ENCODE results near the gene ALPK1.
"Not testable (repeated sequence)": the region's sequence is repeated elsewhere in the genome, so short reads cannot be mapped to it uniquely, and the experiment has no call there.

The ALPK1 gene

DNA sequence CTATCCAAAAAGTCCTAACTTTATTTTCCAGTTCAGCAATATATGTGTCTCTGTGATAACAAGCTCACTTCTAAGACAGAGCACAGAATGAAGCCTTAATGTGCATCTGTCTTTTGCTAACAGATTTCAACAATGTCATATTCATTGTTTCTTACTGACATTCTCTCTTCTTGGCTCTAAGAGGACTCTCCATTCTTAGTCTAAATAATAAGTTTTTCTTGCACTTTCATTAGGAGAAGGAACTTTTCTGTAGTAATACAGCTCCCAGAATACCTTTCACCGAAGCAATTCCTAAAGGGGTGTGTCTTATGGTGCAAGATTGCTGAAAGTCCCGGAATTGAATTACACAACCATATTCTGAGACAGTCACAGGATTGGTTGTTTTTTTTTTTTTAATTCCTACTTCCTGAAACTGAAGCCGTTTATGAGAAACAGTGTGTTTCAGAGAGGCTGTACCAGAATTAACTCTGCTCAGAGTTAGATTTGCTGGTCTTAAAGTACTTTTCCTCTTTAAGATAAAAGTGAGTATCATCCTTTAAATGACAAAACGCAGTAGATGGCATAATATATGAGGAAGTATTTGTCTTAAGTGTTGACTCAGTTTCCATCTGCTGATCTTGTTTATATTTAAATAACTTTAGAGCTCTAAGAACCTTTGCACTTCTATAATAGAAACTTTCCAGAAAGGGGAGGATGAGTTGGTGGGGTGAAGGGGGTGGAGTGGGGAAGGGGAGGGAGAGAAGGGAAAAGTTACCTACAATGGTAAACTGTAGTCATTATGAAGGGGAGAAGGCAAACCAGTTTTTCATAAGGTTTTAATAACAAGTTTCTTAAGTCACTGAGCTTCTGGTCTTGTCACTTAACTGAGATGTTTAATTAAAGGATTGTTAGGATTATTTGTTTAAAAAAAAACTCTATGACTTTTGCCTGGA, at the start of gene ALPK1:
TSS of gene ALPK1 (plus strand) at position 421 of the 932 bp plus-strand sequence.
- DNase-seq: no peak

- DNase-seq: no peak
These were observed 46.0 kb upstream of the ALPK1 start for GRCh38 chr4:112251019-112251643.

DNA sequence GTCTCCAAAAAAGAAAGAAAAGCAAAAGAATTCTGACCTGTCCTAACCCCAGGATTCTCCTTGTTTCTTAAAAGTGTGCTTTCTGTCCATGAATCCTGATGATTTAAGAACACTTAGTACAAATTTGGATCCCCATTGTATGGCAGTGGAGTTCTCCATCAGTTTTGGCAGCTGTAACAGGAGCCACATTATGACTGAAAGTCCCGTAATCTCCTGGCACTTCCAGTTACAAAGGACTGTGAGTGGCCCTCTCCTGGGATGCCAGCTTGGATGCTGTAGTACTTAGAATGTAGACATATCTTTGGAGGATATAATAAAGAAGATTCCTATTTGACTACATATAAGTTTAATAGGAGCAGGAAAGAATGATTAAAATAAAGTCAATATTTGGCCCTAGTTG, 44.9 kb upstream of the ALPK1 start:
- no peak for DNase-seq

DNA sequence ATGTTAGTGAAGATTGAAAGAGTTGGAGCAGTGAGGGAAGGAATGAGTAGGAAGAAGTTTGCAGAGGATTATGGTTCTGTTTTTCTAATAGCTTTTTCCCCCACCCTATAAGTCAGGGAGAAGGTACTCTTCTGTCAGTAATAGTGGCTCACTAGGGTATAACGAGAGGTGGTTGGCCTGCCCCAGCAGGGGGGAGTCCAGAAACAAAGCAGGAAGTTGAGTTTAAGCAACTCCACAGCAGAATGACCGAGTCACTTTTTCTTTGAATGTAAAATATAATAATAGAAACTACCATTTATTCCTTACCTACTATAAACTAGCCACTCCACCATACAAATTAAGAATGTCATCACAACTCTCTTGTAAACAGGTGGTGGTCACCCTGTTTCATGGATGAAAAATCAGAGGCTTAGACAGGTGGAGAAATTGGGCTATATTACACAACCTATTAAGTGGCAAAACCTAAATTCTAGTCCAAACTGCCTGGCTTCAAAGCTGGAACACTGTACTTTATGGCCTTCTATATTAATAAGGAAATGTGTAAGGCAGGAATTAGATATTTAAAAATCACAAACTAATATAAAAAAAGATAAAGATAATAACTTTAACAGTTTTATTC, 43.7 kb upstream of the ALPK1 start:
- no peak for DNase-seq

GRCh38 chr4:112257098-112257497, 40.1 kb upstream of the ALPK1 start:
- no peak for DNase-seq

GRCh38 chr4:112266823-112267222, 30.3 kb upstream of the ALPK1 start:
- no peak for DNase-seq

DNA sequence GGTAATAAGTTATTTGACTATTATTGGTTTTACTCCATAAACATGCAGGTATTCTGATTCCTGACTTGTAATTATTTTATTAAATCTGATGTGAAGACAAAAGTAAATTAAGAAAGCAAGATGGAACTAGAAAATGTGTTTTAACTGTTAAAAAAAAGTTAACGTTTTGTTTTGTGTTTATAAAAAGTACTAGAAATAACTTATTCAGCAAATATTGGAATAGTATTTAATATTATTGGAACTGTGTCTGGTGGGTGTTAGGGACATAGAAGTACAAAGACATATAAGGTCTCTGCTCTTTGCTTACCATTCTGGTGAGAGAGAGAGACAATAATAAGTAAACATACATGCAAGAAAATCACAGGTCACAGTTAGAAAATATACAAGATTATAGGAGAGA, 27.1 kb upstream of the ALPK1 start:
- DNase-seq: no peak

DNA sequence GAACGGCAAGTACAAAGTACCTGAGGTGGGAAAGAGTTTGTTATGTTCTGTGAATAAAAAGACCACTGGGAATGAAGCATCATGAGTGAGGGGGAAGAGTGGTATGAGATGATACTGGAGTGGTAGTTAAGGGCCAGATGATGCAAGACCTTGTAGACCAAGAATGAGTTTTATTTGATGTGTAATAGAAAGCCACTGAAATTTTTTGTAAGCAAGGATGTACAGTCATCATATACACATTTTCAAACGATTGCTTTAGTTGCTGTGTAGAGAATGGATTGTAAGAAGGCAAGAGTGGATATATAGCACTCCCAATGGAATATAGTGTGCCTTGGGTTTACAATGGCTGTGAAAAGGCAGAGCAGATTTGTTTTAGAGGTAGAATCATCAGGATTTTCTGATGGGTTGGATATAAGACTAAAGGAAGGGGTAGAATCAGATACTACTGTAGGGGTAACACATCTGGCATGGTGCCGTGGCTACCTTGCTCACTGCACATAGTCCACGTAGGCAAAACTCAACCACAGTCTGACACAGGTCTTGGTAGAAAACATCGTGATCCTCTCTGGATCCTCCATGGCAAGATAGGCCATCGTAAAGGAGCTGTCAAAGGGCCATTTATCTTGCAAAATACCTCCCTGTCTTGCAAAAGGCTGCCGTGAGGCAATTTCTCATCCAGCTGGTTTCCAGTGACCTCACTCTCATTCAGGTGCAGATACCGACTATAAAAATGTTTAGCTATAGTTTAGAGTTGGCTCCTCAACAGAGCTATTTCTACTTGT, 26.3 kb upstream of the ALPK1 start:
- DNase-seq: no peak

- no peak for DNase-seq
These were observed 24.9 kb upstream of the ALPK1 start for GRCh38 chr4:112272292-112272691.

DNA sequence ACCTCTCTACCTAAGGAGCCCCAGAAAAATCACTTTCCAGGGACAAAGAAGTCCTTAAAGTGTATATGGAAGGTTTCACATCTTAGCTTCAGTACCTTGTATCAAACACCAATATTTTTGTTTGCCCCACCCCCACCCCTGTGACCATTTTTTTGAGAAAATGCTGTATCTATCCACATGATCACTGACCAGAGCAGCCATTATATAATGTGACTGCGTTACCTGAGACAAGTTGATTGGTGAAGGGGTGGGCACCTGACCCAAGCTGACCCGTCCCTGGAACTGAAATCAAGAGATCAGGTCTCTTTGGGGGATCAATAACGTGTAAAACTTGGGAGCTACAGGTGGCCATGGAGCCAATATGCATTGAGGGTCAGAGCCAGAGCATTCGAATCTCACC, 22.2 kb upstream of the ALPK1 start:
- DNase-seq: no peak

DNA sequence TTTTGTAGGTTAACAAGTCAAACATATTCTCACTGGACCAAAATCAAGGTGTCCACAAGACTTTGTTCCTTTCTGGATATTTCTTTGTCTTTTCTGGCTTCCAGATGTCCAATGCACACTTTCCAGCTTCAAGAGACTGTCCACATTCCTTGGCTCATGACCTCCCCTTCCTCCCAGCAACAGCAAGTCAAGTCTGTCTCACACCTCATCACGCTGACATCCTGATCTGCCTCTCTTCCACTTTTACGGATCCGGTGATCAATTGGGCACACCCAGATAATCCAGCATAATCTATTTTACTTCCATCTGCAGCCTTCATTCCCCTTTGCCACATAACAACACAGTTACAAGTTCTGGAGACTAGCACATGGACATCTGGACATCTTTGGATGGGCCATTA, 21.1 kb upstream of the ALPK1 start:
- no peak for DNase-seq

- no peak for DNase-seq
These were observed 19.9 kb upstream of the ALPK1 start for GRCh38 chr4:112277220-112277619.

- DNase-seq: no peak
These were observed 19.3 kb upstream of the ALPK1 start for GRCh38 chr4:112277705-112278448.

DNA sequence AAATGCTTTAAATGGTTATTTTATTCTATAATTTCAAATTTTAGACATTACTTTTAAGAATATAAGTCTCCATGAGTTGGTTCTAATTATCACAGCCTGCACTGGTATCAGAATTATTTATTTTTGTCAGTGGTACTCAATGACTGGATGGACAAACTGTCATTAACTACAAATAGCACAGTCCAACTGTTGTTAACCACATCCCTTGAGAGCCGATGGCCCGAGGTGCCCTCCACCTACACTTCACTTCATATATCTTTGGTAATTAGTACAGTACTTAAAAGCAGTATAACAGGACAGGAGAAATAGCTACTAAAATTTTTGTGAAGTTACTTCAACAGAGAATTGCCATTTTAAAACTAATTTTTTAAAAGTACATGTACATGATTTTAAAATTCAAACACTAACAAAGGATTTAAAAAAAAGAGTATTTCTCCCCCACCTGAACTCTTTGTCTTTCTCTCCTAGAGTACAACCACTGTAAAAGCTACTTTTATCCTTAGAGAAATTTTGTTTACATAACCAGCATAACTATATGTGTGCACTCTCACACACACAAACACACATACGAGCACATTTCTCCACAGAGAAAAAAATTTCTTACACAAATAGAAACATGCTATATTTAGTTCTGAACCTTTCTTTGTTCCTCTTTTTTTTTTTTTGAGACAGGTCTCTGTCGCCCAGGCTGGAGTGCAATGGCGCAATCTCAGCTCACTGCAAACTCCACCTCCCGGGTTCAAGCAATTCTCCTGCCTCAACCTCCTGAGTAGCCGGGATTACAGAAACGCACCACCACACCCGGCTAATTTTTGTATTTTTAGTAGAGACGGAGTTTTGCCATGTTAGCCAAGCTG, 17.9 kb upstream of the ALPK1 start:
- DNase-seq: no peak

DNA sequence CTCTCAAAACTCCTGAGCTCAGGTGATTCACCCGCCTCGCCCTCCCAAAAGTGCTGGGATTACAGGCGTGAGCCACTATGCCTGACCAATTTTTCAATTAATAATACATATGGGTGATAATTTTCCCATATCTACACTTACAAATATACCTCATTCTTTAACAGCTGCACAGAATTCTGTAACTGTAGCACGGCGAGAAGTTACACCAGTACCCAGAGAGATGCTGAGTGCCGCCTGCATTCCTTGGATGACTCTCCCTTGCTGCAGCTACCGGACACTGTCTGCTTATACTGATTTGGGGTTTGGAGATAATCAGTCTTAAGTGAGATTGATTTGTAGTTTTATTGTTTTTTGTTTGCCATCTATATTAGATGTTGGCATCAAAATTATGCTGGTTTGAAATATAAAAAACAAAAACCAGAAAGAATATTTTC, 17.3 kb upstream of the ALPK1 start:
- DNase-seq: no peak

DNA sequence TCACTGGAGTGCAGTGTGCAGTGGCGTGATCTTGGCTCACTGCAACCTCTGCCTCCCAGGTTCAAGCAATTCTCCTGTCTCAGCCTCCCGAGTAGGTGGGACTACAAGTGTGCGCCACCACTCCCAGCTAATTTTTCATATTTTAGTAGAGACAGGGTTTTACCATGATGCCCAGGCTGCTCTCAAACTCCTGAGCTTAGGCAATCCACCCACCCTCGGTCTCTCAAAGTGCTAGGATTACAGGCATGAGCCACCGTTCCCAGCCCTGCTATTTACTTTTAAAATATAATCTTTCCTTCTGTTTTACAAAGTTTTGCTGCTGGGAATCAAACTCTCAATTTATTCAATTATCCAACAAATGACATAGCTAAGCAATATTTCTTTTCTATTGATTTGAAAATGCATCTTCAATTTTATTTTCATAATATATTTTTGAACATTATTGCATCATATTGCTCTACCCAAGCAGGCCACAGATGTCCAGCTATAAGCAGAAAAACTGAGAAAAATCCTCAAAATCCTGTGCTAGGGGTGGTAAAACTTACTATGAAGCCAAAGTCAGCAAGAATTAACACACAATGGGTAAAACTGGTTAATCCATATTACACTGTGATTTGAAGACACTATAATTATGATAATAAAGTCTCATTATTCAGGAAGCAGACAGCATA, 16.6 kb upstream of the ALPK1 start:
- no peak for DNase-seq

- not testable (repeated sequence) for DNase-seq
These were observed 15.2 kb upstream of the ALPK1 start for GRCh38 chr4:112281895-112282398.

DNA sequence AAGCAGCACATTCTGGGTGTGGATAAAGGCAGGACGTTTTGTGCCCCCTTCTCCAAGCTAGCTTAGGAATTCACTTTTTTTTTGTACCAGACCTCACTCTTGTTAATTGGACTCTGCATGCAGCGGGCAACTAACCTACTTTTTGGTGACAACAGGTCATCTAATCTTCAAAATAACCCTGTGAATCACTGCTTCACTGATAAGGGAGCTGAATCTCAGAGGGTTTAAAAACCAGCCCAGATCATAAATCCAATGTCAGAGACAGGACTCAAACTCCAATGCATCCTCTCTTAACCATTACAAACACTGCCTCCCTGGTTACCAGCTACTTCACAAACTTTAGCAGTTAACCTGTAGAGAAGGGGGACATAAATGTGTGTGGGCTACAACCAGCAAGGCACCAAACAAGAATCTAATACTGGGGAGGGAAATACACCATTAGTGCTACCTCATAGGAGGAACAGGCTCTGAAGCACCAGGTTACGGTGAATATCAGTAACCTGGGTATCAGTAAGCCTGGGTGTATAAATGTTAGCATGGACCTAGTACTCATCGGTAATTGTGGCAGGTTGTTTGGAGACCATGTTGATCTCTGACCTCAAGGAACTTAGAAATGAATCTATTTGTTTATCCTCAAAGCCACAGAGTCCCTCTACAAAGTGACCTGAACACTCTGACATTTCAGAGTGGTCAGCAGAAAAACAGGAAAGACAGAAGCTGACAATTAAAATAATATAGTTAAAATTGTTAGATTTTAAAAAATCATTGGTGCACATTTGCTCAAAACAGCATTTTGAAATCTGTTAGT, 14.1 kb upstream of the ALPK1 start:
- no peak for DNase-seq

GRCh38 chr4:112284166-112284565, 13.0 kb upstream of the ALPK1 start:
- no peak for DNase-seq

All from activated effector memory CD4-positive, alpha-beta T cell treated with Interleukin-2 at 50 U/mL for 16 hours (primary cell).